CD4-positive, alpha-beta T cell treated with Interleukin-17A for 1 hour (primary cell): ENCODE measurements around the gene COA8.

Experiments
- DNase-seq: peaks from one replicate; pipeline ENCODE4 v3.0.0-alpha.2; 2020

The COA8 gene

DNA sequence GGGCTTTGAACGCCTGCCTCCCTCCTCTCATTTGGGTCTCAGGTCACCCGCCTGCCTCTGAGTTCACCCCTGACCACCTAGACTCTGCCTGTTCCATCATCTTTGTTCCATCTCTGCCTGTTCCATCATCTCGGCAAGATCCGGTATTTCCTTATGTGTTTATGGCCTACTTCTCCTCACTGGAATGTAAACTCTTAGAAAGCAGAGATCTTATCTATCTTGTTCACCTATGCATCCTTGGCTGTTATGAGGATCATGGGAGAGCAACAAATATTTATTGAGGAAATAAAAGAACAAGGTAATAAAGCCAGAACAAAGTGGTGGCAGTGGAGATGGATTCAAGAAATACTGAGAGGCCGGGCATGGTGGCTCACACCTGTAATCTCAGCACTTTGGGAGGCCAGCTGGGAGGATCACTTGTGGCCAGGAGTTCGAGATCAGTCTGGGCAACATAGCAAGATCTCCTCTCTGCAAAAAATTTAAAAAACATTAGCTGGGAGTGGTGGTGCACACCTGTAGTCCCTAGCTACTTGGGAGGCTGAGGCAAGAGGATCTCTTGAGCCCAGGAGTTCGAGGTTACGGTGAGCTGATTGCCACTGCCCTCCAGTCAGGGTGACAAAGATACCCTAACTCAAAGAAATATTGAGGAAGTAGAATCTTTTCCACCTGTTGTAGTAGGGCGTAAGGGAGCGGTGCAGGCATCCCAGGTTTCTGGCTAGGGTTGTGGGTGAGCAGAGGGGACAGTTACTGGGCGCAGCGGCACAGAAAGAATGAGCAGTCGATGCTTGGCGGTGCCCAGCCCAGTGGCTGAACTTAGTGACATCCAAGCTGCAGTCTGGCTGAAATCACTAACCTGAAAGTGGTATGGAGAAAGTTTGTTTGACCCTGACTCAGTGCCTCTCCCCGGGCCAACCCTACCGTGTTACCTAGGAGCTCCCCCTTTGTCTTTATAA is 64.6 kb downstream of the COA8 start:
- DNase-seq: no peak

DNA sequence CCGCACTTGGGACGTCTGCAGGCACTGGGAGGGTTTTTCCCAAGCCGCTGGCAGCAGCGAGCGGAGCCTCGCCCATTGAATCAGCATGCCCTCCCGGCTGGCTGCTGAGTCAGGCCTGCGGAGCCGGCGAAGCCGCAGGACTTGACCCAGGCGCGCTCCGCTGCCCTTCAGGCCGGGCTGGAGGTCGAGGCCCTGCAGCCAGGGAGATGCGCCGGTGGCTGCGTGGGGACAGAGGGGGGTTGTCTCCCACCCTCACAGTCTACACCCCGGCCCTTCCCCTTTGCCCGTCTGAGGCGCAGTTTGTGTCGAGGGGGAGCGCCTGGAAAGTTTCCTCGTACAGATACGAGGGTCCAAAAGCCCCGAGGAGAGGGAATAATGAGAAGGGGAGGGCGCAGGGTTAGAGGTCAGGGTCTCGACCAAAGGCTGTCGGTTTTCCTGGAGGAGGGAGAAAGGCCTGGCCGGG is 65.5 kb downstream of the COA8 start:
- DNase-seq: peak; percentile 26

DNA sequence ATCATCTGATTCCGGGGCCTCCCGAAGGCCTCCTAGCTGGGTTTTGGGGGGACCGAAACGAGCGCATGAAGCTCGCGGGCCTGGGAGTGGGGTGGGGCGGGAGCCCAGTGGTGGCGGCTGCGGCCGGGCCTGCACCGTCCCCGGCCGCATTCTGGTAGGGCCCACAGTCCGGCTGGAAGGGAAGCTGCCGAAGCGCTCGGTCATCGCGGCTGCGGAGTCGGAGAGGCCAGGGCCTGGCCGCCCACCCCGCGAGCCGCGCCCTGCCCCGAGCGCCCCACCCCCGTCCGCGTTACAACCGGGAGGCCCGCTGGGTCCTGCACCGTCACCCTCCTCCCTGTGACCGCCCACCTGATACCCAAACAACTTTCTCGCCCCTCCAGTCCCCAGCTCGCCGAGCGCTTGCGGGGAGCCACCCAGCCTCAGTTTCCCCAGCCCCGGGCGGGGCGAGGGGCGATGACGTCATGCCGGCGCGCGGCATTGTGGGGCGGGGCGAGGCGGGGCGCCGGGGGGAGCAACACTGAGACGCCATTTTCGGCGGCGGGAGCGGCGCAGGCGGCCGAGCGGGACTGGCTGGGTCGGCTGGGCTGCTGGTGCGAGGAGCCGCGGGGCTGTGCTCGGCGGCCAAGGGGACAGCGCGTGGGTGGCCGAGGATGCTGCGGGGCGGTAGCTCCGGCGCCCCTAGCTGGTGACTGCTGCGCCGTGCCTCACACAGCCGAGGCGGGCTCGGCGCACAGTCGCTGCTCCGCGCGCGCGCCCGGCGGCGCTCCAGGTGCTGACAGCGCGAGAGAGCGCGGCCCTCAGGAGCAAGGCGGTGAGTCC is 66.1 kb downstream of the COA8 start, which contains the start of gene KLC1:
Gene KLC1, plus strand, starts transcription at position 528 of the 819 bp plus-strand sequence. CDS start 25,354 bp downstream, outside the sequence.
- DNase-seq: peak; percentile 82

DNA sequence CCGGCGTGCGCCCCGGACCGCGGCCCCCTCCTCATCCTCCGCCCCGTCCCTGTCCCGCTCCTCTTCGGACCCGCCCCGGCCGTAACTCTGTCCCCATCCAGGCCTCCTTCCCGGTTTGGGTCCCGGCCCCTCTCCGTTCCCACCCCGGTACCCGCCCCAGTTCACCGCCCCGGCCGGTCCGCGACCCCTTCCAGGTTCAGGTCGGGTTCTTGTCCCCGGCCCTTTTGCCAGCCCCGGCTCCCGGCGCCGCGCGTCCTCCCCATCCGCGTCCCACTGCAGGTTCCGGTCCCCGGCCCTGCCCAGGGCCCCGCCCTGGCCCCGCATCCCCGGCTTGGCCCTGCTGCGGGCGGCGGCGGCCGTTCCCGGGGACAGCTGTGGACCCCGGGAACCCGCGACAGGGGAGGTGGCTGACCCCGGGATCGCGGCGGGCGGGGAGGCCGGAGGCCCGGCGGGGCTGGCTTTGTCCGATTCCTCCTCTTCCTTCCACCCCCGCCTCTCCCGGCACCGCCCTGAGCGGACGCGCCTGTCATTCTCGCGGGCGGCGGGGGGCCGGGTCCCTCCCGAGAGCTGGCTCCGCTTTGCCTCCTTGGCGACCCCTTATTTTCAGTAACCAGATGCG is 66.9 kb downstream of the COA8 start:
- DNase-seq: peak; percentile 46

DNA sequence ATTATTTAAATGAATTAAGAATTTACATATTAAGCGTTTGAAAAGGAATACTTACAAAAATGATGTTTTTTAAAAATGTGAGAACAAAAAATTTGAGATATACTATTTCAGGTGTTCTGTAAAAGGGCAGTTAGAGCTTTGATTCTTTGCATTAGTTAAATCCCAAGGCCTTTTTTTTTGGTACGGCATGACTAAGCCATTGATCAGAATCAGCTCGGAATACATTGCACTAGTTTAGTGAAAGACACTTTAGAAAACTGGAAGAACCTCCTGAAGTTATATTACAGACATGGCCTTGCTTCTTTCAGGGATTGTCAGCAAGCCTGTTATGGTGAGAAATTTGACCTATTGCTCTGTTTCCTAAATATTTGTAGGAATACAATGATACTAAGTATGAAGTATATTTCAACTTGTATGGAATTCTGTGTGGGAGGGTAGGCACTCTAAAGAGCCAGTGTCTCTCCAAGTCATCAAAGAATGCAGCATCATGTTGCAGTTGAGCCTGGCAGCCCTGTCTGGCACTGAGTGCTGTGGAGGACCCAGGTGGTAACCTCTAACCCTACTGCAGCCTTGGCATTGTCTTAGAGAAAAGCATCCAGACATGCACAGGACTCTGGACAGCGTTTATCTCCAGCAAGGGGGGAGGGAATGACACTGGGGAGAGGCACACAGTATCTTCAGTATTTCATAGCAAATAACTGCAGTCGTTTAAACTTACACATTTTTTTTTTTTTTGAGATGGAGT is 67.8 kb downstream of the COA8 start:
- no peak for DNase-seq

DNA sequence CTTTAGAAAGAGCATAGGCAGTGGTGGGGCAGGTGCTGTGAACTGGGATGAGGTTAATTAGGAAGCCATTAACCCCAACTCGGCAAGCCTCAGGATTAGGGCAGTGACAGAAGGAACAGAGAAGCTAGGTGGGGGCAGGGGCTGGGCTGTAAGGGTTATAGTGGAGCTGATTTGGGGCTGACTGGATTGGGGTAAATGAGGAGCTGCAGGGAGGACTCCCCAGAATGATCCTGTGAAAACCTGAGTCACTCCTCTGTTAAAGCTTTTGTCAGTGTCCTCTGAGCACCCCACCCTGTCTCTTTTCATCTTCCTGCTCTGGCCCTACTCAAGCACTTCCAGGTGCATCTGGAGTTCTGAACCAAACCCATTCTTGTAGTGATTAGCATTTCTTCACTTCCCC is 70.6 kb downstream of the COA8 start:
- DNase-seq: no peak

DNA sequence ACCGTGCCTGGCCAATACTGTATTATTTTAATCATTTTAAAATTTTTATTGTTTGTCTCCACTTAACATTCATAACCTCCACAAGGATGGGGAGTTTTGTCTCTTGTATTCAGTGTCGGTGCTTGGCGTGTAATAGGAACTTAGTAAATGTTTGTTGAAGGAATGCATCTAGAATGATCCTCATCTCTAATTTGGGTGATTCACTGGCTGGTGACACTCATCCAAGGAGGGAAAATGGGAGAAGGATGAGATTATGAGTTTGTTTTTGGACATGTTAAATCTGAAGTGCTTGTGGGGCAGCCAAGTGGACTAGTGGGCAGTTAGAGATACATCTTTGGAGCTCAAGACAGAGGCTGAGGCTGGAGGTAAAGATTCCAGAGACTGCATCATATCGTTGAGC is 71.4 kb downstream of the COA8 start:
- DNase-seq: no peak

DNA sequence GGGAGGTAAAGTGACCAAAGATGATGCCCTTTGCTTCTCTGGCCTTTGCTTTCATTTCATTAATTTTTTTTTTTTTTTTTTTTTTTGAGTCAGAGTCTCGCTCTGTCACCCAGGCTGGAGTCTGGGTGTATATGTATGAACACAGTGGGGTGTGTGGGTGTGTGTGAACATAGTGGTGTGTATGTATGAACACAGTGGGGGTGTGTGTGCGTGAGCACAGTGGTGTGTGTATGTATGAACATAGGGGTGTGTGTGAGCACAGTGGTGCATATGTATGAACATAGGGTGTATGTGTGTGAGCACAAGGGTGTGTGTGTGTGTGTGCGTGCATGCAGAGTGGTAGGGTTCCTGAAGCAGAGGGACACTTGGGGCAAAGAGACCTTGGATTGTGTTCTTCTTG is 75.8 kb downstream of the COA8 start:
- no peak for DNase-seq
